ENCODE data around the gene RAP1A.

GRCh38 chr1:111643696-111644095 lies 24.1 kb downstream of the RAP1A start:
- TF ChIP-seq POLR2AphosphoS5 (IDR thresholded peaks at IDR 0.05; ENCODE audit: low read depth, low read length) = no peak
- TF ChIP-seq CTCF (IDR thresholded peaks at IDR 0.05) = no peak
